ENCODE results near the gene CASP8AP2. TPM values are rescaled to one million over a fixed set of nuclear protein-coding genes. Genes with fewer than 3 reads are reported as not detected.
A peak's percentile ranks its signal among the peaks of the same experiment; 100 is the strongest.
"Not testable (repeated sequence)": the region's sequence is repeated elsewhere in the genome, so short reads cannot be mapped to it uniquely, and the experiment has no call there.

The CASP8AP2 gene
- total and polyA plus RNA-seq, 9 of the 15 experiments (the other 6 are each of a cell fraction or from before 2014, with no cell fraction given) = 10.6 to 30.0 (median 19.1) TPM

GRCh38 chr6:89910001-89910901, 80.6 kb downstream of the CASP8AP2 start:
- DNase-seq (ENCODE audit: extremely low read depth in 1 of 4, low spot score in 3 of 4); H3K4me2 ChIP-seq (ENCODE audit: insufficient read depth, low read length); H3K9me3 ChIP-seq (replicated peaks; ENCODE audit: control insufficient read depth, insufficient read depth, low read depth, low read length); H4K20me1 ChIP-seq (replicated peaks; ENCODE audit: control insufficient read depth, insufficient read depth, low read length); POLR2A ChIA-PET; intact Hi-C loops (cut with micrococcal nuclease); BruUV-seq (replicated peaks); H3K79me2 ChIP-seq (ENCODE audit: control insufficient read depth, insufficient read depth, low read length); ATAC-seq; CTCF ChIA-PET (ENCODE audit: low intra/inter-chr PET ratio); H3K4me1 ChIP-seq (replicated peaks in 1 of 2; ENCODE audit: control insufficient read depth in 2 of 2, insufficient read depth in 2 of 2, low read length in 2 of 2); H3K9ac ChIP-seq (ENCODE audit: insufficient read depth in 1 of 2, low read depth in 2 of 2, low read length in 2 of 2); H3K36me3 ChIP-seq (ENCODE audit: control insufficient read depth, insufficient read depth, low read length); H3K27ac ChIP-seq (ENCODE audit: extremely low read depth, low read depth, low read length); H3K9me1 ChIP-seq (ENCODE audit: control insufficient read depth, insufficient read depth, low read length); H3K27me3 ChIP-seq (ENCODE audit: control insufficient read depth in 2 of 2, insufficient read depth in 2 of 2, low read length in 2 of 2); H3K4me3 ChIP-seq; H2AFZ ChIP-seq (ENCODE audit: low read depth, low read length); in situ Hi-C loops (cut with MboI): not testable (repeated sequence)
- FAIRE-seq = peak; percentile 67
- 8% methylated on average over 7 of the region's 10 CpGs for WGBS (ENCODE audit: insufficient coverage, low coverage, missing lambda C conversion rate)

- Histone ChIP-seq H3K79me2 (ENCODE audit: control insufficient read depth, insufficient read depth, low read length) (no peaks in the 10 kb centered on the region), H2AFZ (ENCODE audit: low read depth, low read length) (no peak overlapping the region), H3K4me1 (replicated peaks in 1 of 2; ENCODE audit: control insufficient read depth in 2 of 2, insufficient read depth in 2 of 2, low read length in 2 of 2) (no peaks in the 10 kb centered on the region), H3K9me3 (replicated peaks; ENCODE audit: control insufficient read depth, insufficient read depth, low read depth, low read length) (no peaks in the 10 kb centered on the region), H3K36me3 (ENCODE audit: control insufficient read depth, insufficient read depth, low read length) (no peaks in the 10 kb centered on the region), H3K4me2 (ENCODE audit: insufficient read depth, low read length) (no peak overlapping the region), H4K20me1 (replicated peaks; ENCODE audit: control insufficient read depth, insufficient read depth, low read length) (no peaks in the 10 kb centered on the region), H3K4me3 (no peak overlapping the region), H3K9ac (ENCODE audit: insufficient read depth in 1 of 2, low read depth in 2 of 2, low read length in 2 of 2) (no peak overlapping the region), H3K27ac (ENCODE audit: extremely low read depth, low read depth, low read length) (no peak overlapping the region), H3K27me3 (ENCODE audit: control insufficient read depth in 2 of 2, insufficient read depth in 2 of 2, low read length in 2 of 2) (0 out of 5 replicates have a peak, but pooled peaks cover 0 to 7% of the 10 kb centered on the region in 2 experiments), H3K9me1 (ENCODE audit: control insufficient read depth, insufficient read depth, low read length) (no peaks in the 10 kb centered on the region)
- WGBS (ENCODE audit: insufficient coverage, low coverage, missing lambda C conversion rate) = no CpG with 5 or more reads among the region's 1 CpG
- CTCF ChIA-PET (ENCODE audit: low intra/inter-chr PET ratio) = no interaction called here
- intact Hi-C loops (cut with micrococcal nuclease) = no loop called here
- FAIRE-seq = no peak
- no TSS peak for BruUV-seq (replicated peaks)
- no peak for ATAC-seq
- POLR2A ChIA-PET = no interaction called here
- no peak for DNase-seq (ENCODE audit: extremely low read depth in 1 of 4, low spot score in 3 of 4)
- in situ Hi-C loops (cut with MboI) = no loop called here
- no peak for TF ChIP-seq SMAD3 (CRISPR knock-in tag; conservative IDR thresholded peaks at IDR 0.05)
- TF ChIP-seq ZNF280A (IDR thresholded peaks at IDR 0.05; ENCODE audit: low read depth, partially characterized antibody) = no peak
- no peak for TF ChIP-seq FOXP4 (CRISPR knock-in tag; IDR thresholded peaks at IDR 0.05; ENCODE audit: borderline replicate concordance)
- TF ChIP-seq PHF21A (IDR thresholded peaks at IDR 0.05; ENCODE audit: borderline replicate concordance, low read depth) = no peak
- TF ChIP-seq PHB2 (IDR thresholded peaks at IDR 0.05; ENCODE audit: low read depth) = no peak
- no peak for TF ChIP-seq NRF1 (conservative IDR thresholded peaks at IDR 0.05 in 1 of 2, IDR thresholded peaks at IDR 0.05 in 1 of 2)
- TF ChIP-seq ZNF696 (CRISPR knock-in tag; conservative IDR thresholded peaks at IDR 0.05) = no peak
- no peak for TF ChIP-seq HNRNPH1 (optimal IDR thresholded peaks at IDR 0.05; ENCODE audit: low read depth, low read length)
- TF ChIP-seq POLR2AphosphoS2 (IDR thresholded peaks at IDR 0.05; ENCODE audit: low read length) = no peak
- TF ChIP-seq MXD1 (CRISPR knock-in tag; IDR thresholded peaks at IDR 0.05; ENCODE audit: borderline replicate concordance, poor library complexity, severe bottlenecking) = no peak
These were observed 81.2 kb downstream of the CASP8AP2 start for GRCh38 chr6:89910902-89911240.

All from K562 (cell line).